ENCODE results near the gene DNLZ.

- TF ChIP-seq POLR2A (IDR thresholded peaks at IDR 0.05; ENCODE audit: low read depth, low read length) (no peak), CTCF (conservative IDR thresholded peaks at IDR 0.05; ENCODE audit: low read depth, low read length) (no peak), RCOR1 (IDR thresholded peaks at IDR 0.05; ENCODE audit: insufficient replicate concordance, low read length) (no peak)
Measured at GRCh38 chr9:136336881-136337280, 26.7 kb downstream of the DNLZ start.
